GM18498 (cell line): Measurements from ENCODE around the gene CCDC137.
"Not testable (repeated sequence)": the region's sequence is repeated elsewhere in the genome, so short reads cannot be mapped to it uniquely, and the experiment has no call there.

Source experiments
- ATAC-seq: cut with Tn5 transposase; IDR thresholded peaks from one replicate; pipeline ENCODE4 v1.9.1; 2021; ENCODE audit warnings: mild to moderate bottlenecking, moderate library complexity; ENCODE audit not compliant: unreplicated experiment

Gene CCDC137, protein sequence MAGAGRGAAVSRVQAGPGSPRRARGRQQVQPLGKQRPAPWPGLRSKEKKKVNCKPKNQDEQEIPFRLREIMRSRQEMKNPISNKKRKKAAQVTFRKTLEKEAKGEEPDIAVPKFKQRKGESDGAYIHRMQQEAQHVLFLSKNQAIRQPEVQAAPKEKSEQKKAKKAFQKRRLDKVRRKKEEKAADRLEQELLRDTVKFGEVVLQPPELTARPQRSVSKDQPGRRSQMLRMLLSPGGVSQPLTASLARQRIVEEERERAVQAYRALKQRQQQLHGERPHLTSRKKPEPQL

DNA sequence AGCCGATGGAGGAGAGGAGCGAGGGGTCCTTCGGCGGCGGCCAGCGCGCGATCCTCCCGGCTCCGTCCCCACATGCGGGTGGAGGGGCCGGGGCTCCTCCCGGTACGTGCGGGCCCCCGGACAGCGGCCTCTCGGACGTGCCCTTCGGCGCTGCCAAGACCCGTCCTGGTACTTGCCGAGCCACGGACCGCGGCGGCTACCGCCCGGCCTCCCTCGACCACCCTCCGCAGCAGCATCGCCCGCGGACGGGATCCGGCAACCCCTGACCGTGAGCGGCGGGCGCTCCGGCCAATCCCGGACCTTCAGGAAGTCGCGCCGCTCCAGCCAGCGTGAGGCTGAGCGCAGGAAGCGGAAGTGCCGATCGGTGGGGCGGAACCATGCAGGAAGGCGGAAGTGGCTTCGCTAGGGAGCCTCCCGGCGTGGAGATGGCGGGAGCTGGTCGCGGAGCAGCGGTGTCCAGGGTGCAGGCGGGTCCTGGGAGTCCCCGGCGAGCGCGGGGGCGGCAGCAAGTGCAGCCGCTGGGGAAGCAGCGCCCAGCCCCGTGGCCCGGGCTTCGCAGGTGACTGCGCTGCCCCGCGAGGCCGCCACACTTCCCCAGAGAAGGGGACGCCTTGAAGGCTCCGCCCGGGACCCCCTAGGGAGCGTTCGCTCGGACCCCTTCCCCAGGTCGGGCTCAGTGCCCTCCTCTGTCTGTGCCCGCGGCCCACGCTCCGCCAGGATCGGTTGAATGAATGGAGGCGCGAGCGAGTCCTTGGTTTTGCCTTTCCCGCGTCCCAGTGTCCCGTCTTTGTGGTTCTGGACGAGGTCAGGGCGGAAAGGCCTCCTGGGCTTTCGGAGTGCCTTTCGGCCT is at the start of gene CCDC137, which contains the start of gene OXLD1:
Gene CCDC137 (plus strand): TSS at position 396 of the 850 bp plus-strand sequence. CDS start 30 bp downstream, at position 426.
Gene OXLD1 (minus strand): TSS at position 264 of the 850 bp plus-strand sequence. CDS start 28 bp downstream, at position 236.
- peak; percentile 94 for ATAC-seq

DNA sequence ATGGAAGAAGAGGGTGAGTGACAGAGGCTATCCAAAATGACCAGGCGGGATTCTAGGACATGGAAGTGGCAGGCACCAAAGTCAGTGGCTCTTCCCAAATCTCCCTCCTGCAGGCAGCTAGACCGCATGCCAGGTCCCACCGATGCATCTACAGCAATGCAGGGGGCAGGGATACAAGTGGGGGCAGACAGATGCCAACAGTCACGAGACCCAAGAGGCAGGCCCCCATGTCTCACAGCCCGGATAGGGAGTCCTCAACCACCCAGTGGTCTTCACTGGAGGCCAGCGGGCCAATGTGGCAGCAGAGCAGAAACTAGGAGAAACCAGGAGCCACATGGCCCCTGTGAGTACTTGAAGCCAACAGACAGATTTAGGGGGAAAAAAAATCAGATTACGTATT is 49.7 kb upstream of the CCDC137 start:
- no peak for ATAC-seq

DNA sequence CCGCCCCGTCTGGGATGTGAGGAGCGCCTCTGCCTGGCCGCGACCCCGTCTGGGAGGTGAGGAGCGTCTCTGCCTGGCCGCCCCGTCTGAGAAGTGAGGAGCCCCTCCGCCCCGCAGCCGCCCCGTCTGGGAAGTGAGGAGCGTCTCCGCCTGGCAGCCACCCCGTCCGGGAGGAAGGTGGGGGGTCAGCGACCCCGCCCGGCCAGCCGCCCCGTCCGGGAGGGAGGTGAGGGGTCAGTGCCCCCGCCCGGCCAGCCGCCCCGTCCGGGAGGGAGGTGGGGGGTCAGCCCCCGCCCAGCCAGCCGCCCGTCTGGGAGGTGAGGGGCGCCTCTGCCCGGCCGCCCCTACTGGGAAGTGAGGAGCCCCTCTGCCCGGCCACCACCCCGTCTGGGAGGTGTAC is 48.2 kb upstream of the CCDC137 start:
- not testable (repeated sequence) for ATAC-seq

- no peak for ATAC-seq
Measured at GRCh38 chr17:81621494-81622130, 44.9 kb upstream of the CCDC137 start.

DNA sequence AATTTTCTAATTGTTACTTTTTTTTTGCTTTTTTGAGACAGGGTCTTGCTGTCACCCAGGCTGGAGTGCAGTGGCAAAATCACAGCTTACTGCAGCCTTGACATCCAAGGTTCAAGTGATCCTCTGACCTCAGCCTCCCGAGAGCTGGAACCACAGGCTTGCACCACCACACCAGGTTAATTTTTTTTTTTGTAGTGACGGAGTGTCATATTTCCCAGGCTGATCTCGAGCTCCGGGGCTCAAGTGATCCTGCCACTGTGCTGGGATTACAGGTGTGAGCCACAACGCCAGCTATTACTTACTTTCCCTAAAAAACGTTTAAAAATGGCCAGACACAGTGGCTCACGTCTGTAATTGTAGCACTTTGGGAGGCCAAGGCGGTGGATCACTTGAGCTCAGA is 36.3 kb upstream of the CCDC137 start:
- no peak for ATAC-seq

GRCh38 chr17:81631482-81631881 is 35.1 kb upstream of the CCDC137 start:
- no peak for ATAC-seq

DNA sequence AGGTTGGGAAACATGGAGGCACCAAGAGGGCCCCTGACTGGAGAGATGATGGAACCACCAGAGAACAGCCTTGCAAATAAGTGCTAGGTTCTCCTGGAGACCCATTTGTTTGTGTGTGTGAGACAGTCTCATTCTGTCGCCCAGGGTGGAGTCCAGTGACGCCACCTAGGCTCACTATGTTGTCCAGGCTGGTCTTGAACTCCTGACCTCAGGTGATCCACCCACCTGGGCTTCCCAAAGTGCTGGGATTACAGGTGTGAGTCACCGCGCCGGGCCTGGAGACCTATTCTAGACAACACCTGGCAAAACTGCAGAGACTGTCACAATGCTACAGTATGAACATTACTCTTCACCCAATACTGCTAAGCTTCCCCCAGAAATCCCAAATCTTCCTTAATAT is 31.1 kb upstream of the CCDC137 start:
- no peak for ATAC-seq

- peak; percentile 14 for ATAC-seq
Measured at GRCh38 chr17:81635973-81636504, 30.5 kb upstream of the CCDC137 start.

DNA sequence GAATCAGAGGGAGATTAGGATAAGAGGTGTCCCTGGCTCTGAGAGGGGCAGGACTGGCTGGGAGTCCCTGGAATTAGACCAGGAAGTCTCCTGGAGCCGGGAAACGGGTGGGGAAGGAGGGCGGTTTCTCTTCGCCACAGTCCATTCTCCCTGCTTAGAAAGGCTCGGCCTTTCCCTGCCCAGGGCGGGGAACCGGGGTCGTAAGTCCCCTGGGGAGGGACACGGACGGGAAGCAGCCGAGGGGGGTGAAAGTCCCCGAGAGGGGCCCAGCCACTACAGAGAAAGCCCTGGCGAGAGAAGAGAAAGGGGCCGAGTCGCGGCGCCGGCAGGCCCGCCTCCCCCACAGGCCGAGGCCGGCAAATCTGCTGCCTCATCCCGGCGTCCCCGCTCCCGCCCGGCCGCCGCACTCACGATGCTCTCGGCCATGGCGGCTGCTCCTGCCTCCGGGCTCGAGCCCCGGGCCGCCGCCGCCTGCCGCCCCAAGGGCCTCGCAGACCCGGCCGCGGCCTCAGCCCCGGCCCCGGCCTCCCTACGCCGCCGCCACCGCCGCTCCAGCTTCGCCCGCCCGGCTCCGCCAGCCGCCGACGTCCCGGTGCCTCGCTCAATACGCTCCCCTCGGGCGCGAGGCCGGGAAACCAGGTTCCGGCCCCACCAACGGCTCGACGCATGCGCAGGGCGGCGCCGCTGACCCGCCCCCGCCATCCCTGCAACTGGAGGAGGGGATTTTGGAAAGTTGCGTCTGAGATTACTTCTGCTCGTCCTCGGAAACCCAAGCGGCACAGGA is 29.8 kb upstream of the CCDC137 start, which contains the start of the genes NPLOC4 and TSPAN10:
Gene NPLOC4 (minus strand): TSS at position 608 of the 784 bp plus-strand sequence. CDS start 182 bp downstream, at position 426.
Gene TSPAN10 (plus strand): TSS at position 692 of the 784 bp plus-strand sequence. CDS start 5,217 bp downstream, outside the sequence.
- ATAC-seq: peak; percentile 86

DNA sequence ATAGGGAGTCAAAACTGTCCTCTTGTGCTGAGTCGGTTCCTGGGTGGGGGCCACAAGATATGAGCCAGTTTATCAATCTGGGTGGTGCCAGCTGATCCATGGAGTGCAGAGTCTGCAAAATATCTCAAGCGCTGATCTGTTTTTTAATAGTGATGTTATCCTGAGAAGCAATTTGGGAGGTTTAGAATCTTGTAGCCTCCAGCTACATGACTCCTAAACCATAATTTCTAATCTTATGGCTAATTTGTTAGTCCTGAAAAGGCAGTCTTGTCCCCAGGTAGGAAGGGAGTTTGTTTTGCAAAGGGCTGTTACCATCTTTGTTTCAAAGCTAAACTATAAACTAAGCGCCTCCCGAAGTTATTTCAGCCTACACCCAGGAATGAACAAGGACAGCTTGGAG is 27.9 kb upstream of the CCDC137 start:
- ATAC-seq: no peak

- no peak for ATAC-seq
Measured at GRCh38 chr17:81640011-81640410, 26.5 kb upstream of the CCDC137 start.

DNA sequence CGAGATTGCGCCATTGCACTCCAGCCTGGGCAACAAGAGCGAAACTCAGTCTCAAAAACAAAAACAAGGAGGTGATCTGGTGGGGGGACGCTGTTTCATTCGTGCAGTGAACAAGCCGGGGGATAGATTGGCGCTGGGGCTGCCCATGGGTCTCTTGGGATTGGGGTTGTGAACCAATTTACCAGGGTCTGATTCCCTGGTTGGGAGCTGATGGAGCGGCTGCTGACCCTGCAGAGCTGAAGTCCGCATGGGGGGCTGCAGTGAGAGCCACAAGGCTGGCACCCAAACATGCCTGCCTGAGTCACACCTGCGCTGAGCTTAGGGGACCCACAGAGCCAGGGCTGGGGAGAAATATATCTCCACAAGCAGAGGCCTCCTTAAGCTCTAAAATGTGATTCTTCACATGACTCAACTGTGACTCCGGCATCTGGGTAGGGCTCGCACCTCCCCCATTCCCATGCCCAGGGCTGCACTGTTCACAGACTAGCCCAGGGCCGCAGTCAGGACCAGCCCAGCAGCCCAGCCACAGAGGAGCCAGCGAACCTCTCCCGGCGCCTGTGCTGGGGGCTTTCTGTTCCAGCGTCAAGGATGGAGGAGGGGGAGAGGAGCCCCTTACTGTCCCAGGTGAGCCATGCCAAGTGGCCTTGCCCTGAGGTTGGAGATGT is 24.6 kb upstream of the CCDC137 start:
- no peak for ATAC-seq

GRCh38 chr17:81644496-81644895 is 22.0 kb upstream of the CCDC137 start:
- ATAC-seq: no peak

DNA sequence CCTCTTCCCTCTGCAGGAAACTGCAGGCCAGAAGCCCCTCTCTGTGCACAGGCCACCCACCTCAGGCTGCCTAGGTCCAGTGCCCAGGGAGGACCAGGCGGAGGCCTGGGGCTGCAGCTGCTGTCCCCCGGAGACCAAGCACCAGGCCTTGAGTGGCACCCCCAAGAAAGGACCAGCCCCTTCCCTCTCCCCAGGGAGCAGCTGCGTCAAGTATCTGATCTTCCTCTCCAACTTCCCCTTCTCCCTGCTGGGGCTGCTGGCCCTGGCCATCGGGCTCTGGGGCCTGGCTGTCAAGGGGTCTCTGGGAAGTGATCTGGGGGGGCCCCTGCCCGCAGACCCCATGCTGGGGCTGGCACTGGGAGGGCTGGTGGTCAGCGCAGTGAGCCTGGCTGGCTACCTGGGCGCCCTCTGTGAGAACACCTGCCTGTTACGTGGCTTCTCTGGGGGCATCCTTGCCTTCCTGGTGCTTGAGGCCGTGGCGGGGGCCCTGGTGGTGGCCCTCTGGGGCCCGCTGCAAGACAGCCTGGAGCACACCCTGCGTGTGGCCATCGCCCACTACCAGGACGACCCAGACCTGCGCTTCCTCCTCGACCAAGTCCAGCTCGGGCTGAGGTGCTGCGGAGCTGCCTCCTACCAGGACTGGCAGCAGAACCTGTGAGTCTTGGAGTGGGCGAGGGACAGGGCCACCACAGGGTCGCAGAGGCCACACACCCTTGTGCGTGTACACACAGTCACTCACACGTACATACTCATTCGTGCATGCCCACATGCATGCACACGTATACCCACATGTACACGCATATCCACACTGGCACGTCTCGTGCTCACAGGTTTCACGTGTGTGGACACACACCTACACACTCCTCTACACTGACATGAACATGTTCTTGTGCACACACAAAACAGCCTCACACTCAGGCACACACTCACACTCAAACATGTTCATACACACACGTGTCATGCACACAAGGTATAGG is 21.3 kb upstream of the CCDC137 start:
- no peak for ATAC-seq

DNA sequence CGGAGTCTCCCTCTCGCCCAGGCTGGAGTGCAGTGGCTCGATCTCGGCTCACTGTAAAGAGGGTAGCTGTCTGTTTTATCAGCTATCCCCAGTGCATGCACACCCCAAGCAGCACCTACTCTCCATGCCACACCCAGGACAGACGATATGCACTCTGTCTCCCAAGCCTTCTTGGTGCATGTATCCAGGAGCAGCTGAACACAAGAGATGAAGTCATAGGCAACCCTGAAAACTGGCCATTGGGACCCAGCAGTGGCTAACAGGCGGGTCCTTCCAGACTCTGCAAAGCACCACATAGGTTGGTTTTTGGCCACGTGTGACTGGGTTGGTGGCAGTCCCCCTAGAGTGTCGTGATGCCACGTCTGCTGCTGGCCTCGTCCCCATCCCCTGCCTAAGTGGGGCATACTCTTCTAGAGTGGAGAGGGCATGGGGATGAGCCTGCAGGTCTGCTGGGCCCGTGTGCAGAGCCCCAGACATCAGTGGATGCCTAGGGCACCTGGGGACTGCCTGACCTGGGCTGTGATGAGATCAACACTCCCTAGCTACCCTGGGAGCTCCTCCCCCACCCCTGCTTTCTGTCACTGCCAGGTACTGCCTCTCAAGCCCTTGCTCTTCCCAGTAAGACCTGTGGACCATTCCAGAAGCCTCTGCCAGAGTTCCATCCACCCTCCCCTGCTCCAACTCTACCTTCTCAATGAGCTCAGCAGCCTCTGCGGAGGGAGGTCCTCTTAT is 19.5 kb upstream of the CCDC137 start:
- ATAC-seq: no peak

GRCh38 chr17:81647640-81648012 is 18.9 kb upstream of the CCDC137 start:
- no peak for ATAC-seq

DNA sequence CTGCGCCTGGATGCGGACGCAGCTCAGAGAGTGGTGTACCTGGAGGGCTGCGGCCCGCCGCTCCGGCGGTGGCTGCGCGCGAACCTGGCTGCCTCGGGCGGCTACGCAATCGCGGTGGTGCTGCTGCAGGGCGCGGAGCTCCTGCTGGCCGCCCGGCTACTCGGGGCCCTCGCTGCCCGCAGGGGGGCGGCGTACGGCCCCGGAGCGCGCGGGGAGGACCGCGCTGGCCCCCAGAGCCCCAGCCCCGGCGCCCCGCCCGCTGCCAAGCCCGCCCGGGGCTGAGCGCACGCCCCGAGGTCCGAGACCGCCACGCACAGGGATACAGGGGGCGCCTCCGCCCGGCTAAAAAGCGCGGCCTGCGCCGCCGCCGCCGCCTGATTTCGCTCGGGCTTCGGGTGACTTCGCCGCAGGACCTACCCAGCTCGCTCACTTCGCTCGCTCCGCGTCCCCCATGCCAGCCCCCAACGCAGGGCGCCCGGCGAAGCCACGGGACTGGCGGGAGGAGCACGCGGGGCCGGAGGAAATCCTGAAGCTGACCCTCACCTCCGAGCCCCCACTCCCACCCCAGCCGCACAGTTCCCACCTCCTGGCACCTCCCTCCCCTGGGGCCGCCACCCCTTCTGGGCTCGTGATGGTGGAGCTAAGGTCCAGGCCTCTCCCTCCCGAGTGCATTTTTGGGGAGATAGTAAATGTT is 18.4 kb upstream of the CCDC137 start:
- no peak for ATAC-seq
